Measurements from ENCODE around the gene NUP214.
A peak's percentile ranks its signal among the peaks of the same experiment; 100 is the strongest.
"Not testable (repeated sequence)": the region's sequence is repeated elsewhere in the genome, so short reads cannot be mapped to it uniquely, and the experiment has no call there.

Gene NUP214

DNA sequence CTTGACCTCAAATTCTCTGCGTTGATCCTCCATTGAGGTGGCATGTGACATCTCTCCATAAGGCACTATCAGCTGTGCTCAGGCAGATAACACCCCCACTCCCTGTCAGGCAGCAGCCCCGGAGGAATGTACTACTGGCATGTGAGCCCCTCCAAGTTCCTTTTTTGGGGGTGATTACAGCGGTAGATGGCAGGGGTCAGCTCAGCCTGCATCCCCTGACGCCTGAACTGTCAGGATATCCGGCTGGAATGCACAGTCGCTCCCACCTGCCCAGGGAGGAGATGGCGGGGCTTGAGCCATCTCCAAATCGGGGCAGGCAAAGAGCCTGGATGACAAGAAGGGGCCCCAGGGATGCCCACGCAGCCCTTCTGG, 110.1 kb downstream of the NUP214 start:
- no peak for DNase-seq

DNA sequence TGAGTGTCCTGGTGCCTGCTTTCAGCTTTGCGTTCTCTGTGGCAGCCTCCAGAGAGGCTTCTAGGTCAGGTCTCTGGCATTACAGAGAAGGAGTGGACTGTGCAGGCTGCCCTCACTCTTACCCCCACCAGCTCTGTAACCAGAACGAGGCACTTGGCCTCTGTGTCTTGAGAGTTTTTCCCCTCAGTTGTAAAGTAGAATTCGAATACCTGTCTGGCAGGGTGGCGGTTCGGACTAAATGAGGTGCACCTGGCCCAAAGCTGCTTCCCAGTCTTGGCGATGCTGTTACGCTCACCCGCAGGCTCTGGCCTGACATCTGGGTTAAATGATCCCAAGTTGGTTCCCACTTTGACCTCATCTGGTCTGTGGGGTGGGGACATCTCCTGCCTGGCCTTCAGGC, 110.8 kb downstream of the NUP214 start:
- DNase-seq: no peak

DNA sequence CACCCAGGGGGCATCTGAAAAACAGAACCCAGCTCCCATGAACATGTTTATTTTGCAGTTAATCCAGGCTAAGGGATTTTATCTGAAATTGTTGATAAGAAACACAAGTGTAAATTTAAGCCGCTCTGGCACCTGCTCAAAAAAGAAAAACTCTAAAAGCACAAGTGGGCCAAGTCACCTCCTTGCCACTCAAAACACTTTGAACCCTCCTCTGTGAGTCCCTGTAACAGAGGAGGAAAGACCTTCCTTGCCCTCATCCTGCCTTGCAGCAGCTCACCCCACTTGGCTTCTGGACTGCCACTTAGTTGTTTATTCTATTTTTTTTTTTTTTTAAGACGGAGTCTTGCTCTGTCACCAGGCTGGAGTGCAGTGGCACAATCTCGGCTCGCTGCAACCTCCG, 111.4 kb downstream of the NUP214 start:
- DNase-seq: no peak

DNA sequence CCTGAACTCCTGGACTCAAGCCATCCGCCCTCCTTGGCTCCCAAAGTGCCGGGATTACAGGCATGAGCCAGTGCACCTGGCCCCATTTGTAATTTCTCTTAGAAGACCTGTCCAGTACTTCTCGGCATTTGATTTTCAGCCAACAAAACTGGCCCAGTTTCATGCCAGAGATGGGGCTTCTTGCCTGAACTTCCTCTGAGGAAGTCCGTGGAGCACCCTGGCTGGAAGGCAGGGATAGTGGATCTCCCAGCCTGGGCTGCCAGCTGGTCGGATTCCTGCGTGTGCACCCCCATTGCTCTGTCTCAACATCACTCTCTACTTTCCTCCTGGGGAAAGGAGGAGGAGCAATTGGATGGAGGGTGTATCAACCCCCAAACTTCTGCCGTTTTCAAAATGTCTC, 111.9 kb downstream of the NUP214 start:
- DNase-seq: no peak

- DNase-seq: peak; percentile 84
These were observed 112.6 kb downstream of the NUP214 start for GRCh38 chr9:131237931-131238401.

GRCh38 chr9:131238402-131239021, 113.1 kb downstream of the NUP214 start:
- DNase-seq: peak; percentile 58

GRCh38 chr9:131239161-131239975, 114.0 kb downstream of the NUP214 start:
- DNase-seq: no peak

DNA sequence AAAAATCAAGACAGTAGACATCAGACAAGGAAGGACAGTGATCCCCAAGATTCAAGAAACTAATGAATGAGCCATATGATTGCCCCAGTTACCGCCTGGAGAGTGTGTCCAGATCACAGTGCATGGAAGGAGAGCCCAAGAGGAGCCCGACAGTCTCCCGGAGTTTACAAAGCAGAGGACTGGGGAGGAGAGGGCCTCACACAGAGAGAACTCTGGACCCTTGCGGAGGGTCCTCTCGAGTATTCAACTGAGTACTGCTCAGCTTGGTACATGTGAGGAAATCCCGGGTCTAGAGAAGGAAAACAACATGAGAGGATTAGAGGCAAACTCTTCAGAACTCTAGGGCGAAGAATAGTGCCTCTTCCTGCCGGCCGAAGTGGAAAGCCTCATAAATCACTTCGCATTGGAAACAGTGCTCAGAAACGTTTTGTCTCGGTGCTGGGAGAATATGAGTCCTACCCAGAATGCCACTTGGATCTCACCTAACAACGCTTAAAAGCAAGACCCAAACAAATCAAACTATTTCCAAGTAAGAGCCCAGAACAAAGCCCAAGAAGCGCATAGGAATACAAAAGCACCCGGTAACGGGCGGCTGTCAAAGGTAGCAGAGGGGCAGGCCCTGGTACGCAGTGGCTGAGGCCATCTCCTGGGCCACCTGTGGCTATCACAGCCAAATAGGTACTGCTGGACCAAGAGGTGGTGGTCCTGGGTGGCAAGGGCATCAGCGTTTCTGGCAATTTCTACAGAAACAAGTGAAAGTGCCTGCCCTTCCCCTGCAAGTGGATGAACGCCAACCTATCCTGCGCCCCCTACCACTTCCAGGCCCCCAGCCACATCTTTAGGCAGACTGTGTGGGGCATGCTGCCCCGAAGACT, 114.9 kb downstream of the NUP214 start:
- no peak for DNase-seq

DNA sequence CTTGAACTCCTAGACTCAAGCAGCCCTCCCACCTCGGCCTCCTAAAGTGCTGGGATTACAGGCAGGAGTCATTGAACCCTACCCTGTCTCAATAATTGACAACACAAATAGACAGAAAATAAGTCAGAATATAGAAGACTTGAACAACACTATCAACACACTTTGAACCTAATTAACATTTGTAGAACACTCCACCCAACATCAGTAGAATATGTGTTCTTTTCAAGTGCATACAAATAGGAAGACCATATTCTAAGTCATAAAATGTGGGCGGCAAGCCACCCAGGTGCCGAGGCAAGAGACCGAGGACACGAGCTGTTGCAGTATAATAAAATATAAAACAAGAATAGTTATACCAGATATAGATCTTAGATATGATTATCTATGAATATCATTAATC, 118.9 kb downstream of the NUP214 start:
- not testable (repeated sequence) for DNase-seq

DNA sequence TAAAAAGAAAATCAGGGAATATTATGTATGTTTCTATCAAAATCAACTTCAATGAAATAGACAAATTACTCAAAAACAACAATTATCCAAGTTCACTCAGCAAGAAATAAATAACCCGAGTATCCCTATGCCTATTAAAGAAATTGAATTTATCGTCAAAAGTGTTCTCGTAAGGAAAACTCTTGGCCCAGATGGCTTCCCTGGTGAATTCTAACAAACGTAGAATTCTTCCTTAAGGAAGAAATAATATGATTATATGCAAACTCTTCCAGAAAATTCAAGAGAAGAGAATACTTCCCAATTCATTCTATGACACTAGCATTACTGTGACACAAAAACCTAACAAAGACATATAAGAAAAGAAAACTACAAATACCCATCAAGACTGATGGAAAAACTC, 121.2 kb downstream of the NUP214 start:
- no peak for DNase-seq

- DNase-seq: no peak
These were observed 126.7 kb downstream of the NUP214 start for GRCh38 chr9:131252120-131252519.

GRCh38 chr9:131253891-131254491, 128.6 kb downstream of the NUP214 start:
- peak; percentile 59 for DNase-seq

GRCh38 chr9:131254626-131255025, 129.2 kb downstream of the NUP214 start:
- no peak for DNase-seq

GRCh38 chr9:131255676-131256197, 130.4 kb downstream of the NUP214 start:
- DNase-seq: no peak

GRCh38 chr9:131257266-131258025, 132.1 kb downstream of the NUP214 start:
- DNase-seq: no peak

DNA sequence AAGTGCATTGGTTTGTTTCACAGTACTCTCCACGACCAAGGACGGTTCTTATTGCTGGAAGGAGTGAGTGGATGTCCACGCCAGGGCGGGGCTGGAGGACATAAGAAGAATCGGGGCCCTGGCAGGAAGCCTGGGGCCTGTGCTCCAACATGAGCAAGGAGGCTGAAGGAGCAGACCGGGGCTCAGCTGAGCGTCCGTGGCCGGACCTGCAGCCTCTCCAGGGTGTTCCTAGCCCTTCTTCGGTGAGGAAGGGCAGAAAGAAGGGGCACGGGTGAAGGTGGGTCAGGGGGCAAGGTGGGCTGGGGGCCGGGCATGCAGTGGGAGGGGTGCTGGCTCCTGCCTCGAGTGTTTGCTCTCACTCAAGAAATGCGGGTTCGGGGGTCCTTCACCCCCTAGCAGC, 132.8 kb downstream of the NUP214 start:
- DNase-seq: no peak

- DNase-seq: no peak
These were observed 133.5 kb downstream of the NUP214 start for GRCh38 chr9:131258698-131259431.

DNA sequence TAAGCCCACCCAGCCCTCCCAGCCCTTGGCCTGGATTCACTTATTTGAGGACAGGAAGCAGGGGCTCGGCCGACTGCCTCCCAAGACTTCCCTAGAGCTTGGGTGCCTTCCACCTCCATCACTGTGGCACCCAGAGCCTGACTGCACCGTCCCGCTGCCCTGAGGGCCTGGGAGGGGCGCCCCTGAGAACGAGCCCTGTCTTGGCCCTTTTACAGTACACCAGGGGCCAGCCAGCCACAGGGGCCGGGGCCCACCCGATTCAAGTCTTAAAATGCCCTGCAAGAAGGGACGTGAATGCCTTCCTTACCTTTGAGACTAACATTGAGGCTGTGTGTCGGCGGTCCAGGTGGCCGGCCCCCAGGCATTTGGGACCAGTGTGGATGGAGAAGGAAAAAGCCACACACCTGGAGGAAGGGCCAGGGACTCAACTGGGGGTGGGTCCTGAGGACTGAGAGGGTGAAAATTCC, 134.1 kb downstream of the NUP214 start:
- DNase-seq: no peak

DNA sequence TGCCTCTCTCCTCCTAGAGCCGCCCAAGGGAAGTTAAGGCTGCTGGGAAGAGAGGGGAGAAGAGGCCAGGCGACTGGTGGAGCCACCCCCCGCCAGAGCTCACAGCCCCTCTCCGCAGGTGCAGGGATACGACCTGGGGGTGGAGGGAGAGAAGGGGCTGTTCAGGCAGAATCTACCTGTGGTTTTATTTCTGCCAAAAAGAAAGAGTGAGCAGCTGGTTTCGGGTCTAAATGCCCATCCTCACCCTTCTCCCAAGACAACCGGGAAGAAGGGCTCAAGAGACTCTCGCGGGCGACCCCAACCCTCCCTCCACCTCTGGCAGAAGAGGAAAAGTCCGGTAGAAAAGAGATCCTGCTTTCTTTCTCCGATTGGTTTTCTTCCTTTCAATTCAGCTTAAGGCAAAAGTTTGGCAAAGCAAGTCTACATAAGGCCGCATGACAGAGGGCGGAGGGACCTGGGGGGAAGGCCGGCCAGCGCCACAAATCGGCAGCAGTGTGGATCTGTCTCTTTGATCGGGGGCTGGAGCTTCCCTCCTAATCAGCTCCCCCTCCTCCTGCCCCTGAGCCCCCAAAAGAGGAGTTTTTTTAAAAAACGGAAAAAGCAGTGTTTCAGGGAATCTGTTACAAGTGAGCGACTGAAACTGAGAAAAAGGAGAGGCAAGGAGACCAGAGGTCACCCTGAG, 134.7 kb downstream of the NUP214 start:
- DNase-seq: no peak

DNA sequence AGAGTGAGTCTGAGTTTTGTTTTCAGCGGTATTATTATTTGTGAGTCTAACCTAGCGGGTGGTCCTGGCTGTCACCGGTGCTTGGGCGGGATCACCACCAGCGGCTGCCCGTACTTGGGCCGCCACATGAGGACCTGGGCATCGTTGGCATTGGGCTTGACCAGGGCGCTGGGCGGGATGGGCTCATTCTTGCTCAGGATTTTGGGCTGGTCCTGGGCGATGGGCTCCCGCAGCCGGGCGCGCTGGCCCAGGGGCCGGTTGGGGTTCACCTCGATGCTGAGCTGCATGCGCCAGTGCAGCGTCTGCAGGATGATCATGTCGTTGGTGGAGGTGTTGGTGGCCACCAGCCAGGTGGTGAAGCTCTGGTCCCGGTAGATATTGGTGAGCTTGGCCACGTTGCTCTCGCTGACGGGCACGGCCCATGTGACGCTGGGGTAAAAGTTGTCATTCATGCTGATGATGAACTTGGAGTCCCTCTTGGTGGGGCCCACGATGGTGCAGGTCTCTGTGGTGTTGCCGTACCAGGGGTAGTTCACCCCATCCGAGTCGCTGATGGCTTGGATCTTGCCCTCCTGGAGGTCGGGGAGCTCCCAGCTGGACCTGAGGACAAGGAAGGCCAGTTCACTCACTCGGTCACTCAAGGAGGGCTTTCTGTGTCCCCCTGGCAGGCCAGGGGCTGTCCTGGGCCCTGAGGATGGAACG, 135.5 kb downstream of the NUP214 start:
- no peak for DNase-seq
